ENCODE results near the gene RHOBTB1.

Gene RHOBTB1

GRCh38 chr10:60877777-60878120, 66.2 kb downstream of the RHOBTB1 start:
- ChIA-PET POLR2A (no interaction called here), CTCF (no interaction called here)
- no peak for DNase-seq (ENCODE audit: extremely low spot score)
- TF ChIP-seq NFRKB (IDR thresholded peaks at IDR 0.05): no peak
- no peak for TF ChIP-seq FOXK2 (IDR thresholded peaks at IDR 0.05)
- TF ChIP-seq FOXA1 (IDR thresholded peaks at IDR 0.05): no peak
- TF ChIP-seq BHLHE40 (IDR thresholded peaks at IDR 0.05; ENCODE audit: borderline replicate concordance): no peak
- TF ChIP-seq SP1 (IDR thresholded peaks at IDR 0.05): no peak

- CTCF ChIA-PET: no interaction called here
- TF ChIP-seq ZNF384 (IDR thresholded peaks at IDR 0.05) (no peak), BHLHE40 (IDR thresholded peaks at IDR 0.05; ENCODE audit: borderline replicate concordance) (no peak), PKNOX1 (IDR thresholded peaks at IDR 0.05) (no peak), TARDBP (IDR thresholded peaks at IDR 0.05) (no peak), ARNT (IDR thresholded peaks at IDR 0.05) (no peak), NFRKB (IDR thresholded peaks at IDR 0.05) (no peak), LEF1 (IDR thresholded peaks at IDR 0.05; ENCODE audit: borderline replicate concordance) (no peak), FOXA1 (IDR thresholded peaks at IDR 0.05) (no peak), SUZ12 (IDR thresholded peaks at IDR 0.05) (no peak), ELF4 (IDR thresholded peaks at IDR 0.05) (no peak), HDGF (IDR thresholded peaks at IDR 0.05; ENCODE audit: borderline replicate concordance) (no peak), FOXM1 (IDR thresholded peaks at IDR 0.05; ENCODE audit: borderline replicate concordance) (no peak), L3MBTL2 (conservative IDR thresholded peaks at IDR 0.05) (no peak)
- POLR2A ChIA-PET: no interaction called here
- DNase-seq (ENCODE audit: extremely low spot score): no peak
Observed at GRCh38 chr10:60877061-60877776, 66.8 kb downstream of the RHOBTB1 start.

DNA sequence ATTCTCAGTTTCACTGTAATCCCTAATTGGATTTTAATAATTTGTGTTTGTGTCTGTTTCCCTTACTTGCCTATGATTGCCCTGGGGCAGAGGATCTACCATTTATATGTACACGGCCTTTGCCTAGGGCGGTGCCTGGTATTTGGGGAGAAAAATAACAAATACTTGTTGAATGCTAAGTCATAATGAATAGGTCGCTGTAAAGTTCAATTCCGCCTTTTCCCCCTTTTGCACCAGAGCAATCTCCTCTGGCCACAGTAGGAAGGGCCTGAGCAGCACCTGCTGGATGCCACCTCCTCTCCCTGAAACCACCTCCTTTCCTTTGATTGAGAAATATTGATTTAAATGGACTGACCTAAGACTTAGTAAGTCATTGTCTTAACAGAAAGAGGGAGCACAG, 70.2 kb downstream of the RHOBTB1 start:
- DNase-seq (ENCODE audit: extremely low spot score): no peak
- TF ChIP-seq NFRKB (IDR thresholded peaks at IDR 0.05): no peak
- TF ChIP-seq SP1 (IDR thresholded peaks at IDR 0.05): no peak
- TF ChIP-seq ZNF384 (IDR thresholded peaks at IDR 0.05): no peak
- TF ChIP-seq HDGF (IDR thresholded peaks at IDR 0.05; ENCODE audit: borderline replicate concordance): no peak
- no peak for TF ChIP-seq PKNOX1 (IDR thresholded peaks at IDR 0.05)
- TF ChIP-seq SUZ12 (IDR thresholded peaks at IDR 0.05): no peak
- no peak for TF ChIP-seq BHLHE40 (IDR thresholded peaks at IDR 0.05; ENCODE audit: borderline replicate concordance)
- TF ChIP-seq CTBP1 (IDR thresholded peaks at IDR 0.05; ENCODE audit: borderline replicate concordance): no peak
- no peak for TF ChIP-seq TARDBP (IDR thresholded peaks at IDR 0.05)
- no peak for TF ChIP-seq ELF4 (IDR thresholded peaks at IDR 0.05)
- TF ChIP-seq FOXK2 (IDR thresholded peaks at IDR 0.05): no peak
- TF ChIP-seq FOXM1 (IDR thresholded peaks at IDR 0.05; ENCODE audit: borderline replicate concordance): no peak
- ChIA-PET POLR2A (no interaction called here), CTCF (no interaction called here)

DNA sequence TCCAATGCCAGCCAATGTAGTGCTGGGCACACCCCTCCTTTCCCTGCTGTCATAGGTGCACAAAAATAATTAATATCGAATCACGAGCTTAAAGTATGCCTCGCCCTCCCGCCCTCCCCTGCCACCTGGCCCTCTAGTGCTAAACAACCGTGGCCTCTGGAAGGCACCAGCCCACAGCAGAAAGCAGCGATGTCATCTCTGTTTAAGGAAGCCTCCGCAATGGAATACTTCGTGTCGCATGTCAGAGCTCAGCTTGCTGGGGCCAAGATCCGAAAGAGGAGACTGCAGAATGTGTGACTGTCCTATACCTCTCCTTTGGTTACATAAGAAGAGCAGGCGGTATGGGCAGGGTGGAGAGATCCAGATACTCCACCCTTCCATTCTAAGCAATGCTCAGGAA, 71.5 kb downstream of the RHOBTB1 start:
- ChIA-PET POLR2A (no interaction called here), CTCF (interaction anchor here (1.1 kb wide), 1 partner anchor 19 kb away, joined by 3 read pairs; no protein-coding TSS in a partner anchor)
- DNase-seq (ENCODE audit: extremely low spot score): no peak
- TF ChIP-seq TARDBP (IDR thresholded peaks at IDR 0.05): no peak
- no peak for TF ChIP-seq NFRKB (IDR thresholded peaks at IDR 0.05)
- no peak for TF ChIP-seq LEF1 (IDR thresholded peaks at IDR 0.05; ENCODE audit: borderline replicate concordance)
- TF ChIP-seq ELF4 (IDR thresholded peaks at IDR 0.05): no peak
- TF ChIP-seq SUZ12 (IDR thresholded peaks at IDR 0.05): no peak
- TF ChIP-seq ARNT (IDR thresholded peaks at IDR 0.05): no peak
- no peak for TF ChIP-seq ZNF384 (IDR thresholded peaks at IDR 0.05)
- no peak for TF ChIP-seq CTBP1 (IDR thresholded peaks at IDR 0.05; ENCODE audit: borderline replicate concordance)
- no peak for TF ChIP-seq BHLHE40 (IDR thresholded peaks at IDR 0.05; ENCODE audit: borderline replicate concordance)
- TF ChIP-seq SP1 (IDR thresholded peaks at IDR 0.05): no peak
- no peak for TF ChIP-seq FOXA1 (IDR thresholded peaks at IDR 0.05)

DNA sequence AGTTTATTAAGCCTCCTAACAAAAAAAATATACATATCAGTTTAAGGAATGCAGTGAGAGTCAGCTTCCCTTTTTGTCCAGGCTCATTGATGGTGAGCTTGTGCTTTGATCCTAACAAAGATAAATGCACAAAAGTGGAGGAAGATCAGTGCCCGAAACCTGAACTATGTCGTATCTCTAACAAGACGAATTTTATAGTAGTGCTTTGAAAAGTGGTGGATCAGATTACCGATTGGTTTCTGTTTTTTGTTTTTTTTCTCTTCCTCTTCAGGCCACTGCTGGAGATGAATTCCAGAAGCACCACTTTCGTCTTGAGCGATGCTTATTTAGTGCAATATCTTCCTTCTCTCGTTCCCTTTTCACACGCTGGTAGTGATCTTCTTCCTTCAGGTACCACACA, 72.8 kb downstream of the RHOBTB1 start:
- no peak for DNase-seq (ENCODE audit: extremely low spot score)
- POLR2A ChIA-PET: no interaction called here
- CTCF ChIA-PET: interaction anchor here (0.7 kb wide), 1 partner anchor 98 kb away, joined by 4 read pairs; no protein-coding TSS in a partner anchor
- TF ChIP-seq PKNOX1 (IDR thresholded peaks at IDR 0.05) (no peak), ZNF384 (IDR thresholded peaks at IDR 0.05) (peak; percentile 67)

DNA sequence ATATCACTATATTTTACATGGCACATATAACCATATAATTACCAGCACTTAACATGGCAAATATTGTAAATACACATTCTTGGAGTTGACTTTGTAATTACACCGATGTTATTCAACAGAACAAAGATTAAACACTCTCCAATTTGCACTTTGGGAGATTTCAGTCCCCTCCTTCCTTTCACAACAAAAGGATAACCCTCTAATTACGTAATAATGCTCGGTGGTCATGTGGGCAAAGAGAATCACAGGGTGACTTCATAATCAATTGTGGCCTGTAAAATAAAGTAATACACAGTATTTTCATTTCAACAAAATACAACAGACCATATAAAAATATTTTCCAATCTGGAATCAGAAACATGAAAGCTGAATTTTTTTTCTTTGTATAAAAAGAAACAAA, 73.2 kb downstream of the RHOBTB1 start:
- POLR2A ChIA-PET: no interaction called here
- no peak for TF ChIP-seq L3MBTL2 (conservative IDR thresholded peaks at IDR 0.05)
- no peak for TF ChIP-seq FOXA1 (IDR thresholded peaks at IDR 0.05)
- no peak for TF ChIP-seq ZNF384 (IDR thresholded peaks at IDR 0.05)
- TF ChIP-seq PKNOX1 (IDR thresholded peaks at IDR 0.05): no peak
- no peak for TF ChIP-seq NFRKB (IDR thresholded peaks at IDR 0.05)
- TF ChIP-seq LEF1 (IDR thresholded peaks at IDR 0.05; ENCODE audit: borderline replicate concordance): no peak
- no peak for TF ChIP-seq SP1 (IDR thresholded peaks at IDR 0.05)
- no peak for TF ChIP-seq SUZ12 (IDR thresholded peaks at IDR 0.05)
- TF ChIP-seq ELF4 (IDR thresholded peaks at IDR 0.05): no peak
- no peak for TF ChIP-seq BHLHE40 (IDR thresholded peaks at IDR 0.05; ENCODE audit: borderline replicate concordance)
- TF ChIP-seq ARNT (IDR thresholded peaks at IDR 0.05): no peak
- no peak for TF ChIP-seq FOXK2 (IDR thresholded peaks at IDR 0.05)
- no peak for TF ChIP-seq HDGF (IDR thresholded peaks at IDR 0.05; ENCODE audit: borderline replicate concordance)
- no peak for TF ChIP-seq CTBP1 (IDR thresholded peaks at IDR 0.05; ENCODE audit: borderline replicate concordance)
- no peak for TF ChIP-seq TARDBP (IDR thresholded peaks at IDR 0.05)
- no peak for TF ChIP-seq FOXM1 (IDR thresholded peaks at IDR 0.05; ENCODE audit: borderline replicate concordance)
- DNase-seq (ENCODE audit: extremely low spot score): no peak
- CTCF ChIA-PET: interaction anchor here (0.7 kb wide), 1 partner anchor 99 kb away, joined by 4 read pairs; no protein-coding TSS in a partner anchor
